Measurements from ENCODE around the gene DNAJC17. TPM values are rescaled to one million over a fixed set of nuclear protein-coding genes. Genes with fewer than 3 reads are reported as not detected.

DNAJC17 gene
- total RNA-seq (2013), result 55.9 TPM
- 10 to 100 TPM; 15.7 to 31.6 (median 21.5) TPM for polyA plus RNA-seq
- polyA minus RNA-seq, result 12.9 and 19.9 TPM in 2 replicates
- 1.2 to 9.2 (median 4.7) reads per million in 11 experiments for total RNA-seq

- Histone ChIP-seq H3K27me3 (ENCODE audit: control insufficient read depth in 2 of 2, insufficient read depth in 2 of 2, low read length in 2 of 2) (no peaks in the 10 kb centered on the region), H3K4me1 (ENCODE audit: control insufficient read depth in 1 of 2, insufficient read depth in 2 of 2, low read length in 2 of 2) (peaks cover 14 to 21% of the 10 kb centered on the region in 2 donors)
- under 1% methylated on average over 64 of the region's 64 CpGs for WGBS (ENCODE audit: insufficient coverage)
These were observed at the start of gene DNAJC17, which contains the start of gene ZFYVE19 for GRCh38 chr15:40807028-40807887. Gene DNAJC17 (minus strand): TSS chr15:40807473. CDS start chr15:40807446, 27 bp downstream. Gene ZFYVE19 (plus strand): TSS chr15:40807089. CDS start chr15:40807590, 501 bp downstream.

More at GRCh38 chr15:40807028-40807887, at the start of gene DNAJC17, which contains the start of gene ZFYVE19:
- peak; percentile 92 to 97 (median 92) for DNase-seq
- Mint-ChIP-seq H3K4me3 (peak within 1 kb of the TSS; percentile 97), H3K27ac (peak within 1 kb of the TSS; percentile 86 to 97 (median 94)), H3K36me3 (peaks cover 20 to 42% of the 10 kb centered on the region in 2 donors), H3K4me1 (peaks cover 27% of the 10 kb centered on the region), H3K9me3 (peaks cover 0 to 2% (median 0%) of the 10 kb centered on the region in 7 donors), H3K27me3 (ENCODE audit: low read depth in 3 of 3) (peaks cover 0 to 3% (median 3%) of the 10 kb centered on the region in 3 donors)
- H3K9ac ChIP-seq (ENCODE audit: insufficient read depth, low read length, poor library complexity, severe bottlenecking), result peak within 1 kb of the TSS; percentile 89
- H3K79me2 ChIP-seq (ENCODE audit: insufficient read depth, low read length), result peaks cover 56% of the 10 kb centered on the region
- peaks cover 4% of the 10 kb centered on the region for H4K20me1 ChIP-seq (ENCODE audit: insufficient read depth, low read length)
- peaks cover 22 to 46% of the 10 kb centered on the region in 2 donors for H3K36me3 ChIP-seq (replicated peaks in 1 of 2; ENCODE audit: control insufficient read depth in 1 of 2, insufficient read depth in 2 of 2, low read length in 2 of 2)
- intact Hi-C loops (cut with micrococcal nuclease), result loop anchor here (1.0 to 10.0 kb wide), 5 partner anchors 46 to 113 kb away; partner anchors contain the start of genes RAD51 (in 1 of the 2), RMDN3 (in 1 of the 2) and VPS18 (in 1 of the 2)
- peak within 1 kb of the TSS; percentile 72 to 85 for H3K27ac ChIP-seq (ENCODE audit: low read depth in 1 of 2, low read length in 2 of 2)
- TF ChIP-seq CTCF (IDR thresholded peaks at IDR 0.05), result no peak
- peak within 1 kb of the TSS; percentile 82 to 100 (median 97) for H3K4me3 ChIP-seq (replicated peaks in 1 of 3; ENCODE audit: low read depth in 2 of 3, low read length in 3 of 3)
- peak within 1 kb of the TSS; percentile 81 for H3K4me2 ChIP-seq (replicated peaks; ENCODE audit: extremely low read depth, low read length, poor library complexity, severe bottlenecking)
- no peaks in the 10 kb centered on the region for H3K9me3 ChIP-seq (replicated peaks in 1 of 2; ENCODE audit: control insufficient read depth in 1 of 2, insufficient read depth in 1 of 2, low read length in 2 of 2)
- peak within 1 kb of the TSS; percentile 100 for H2AFZ ChIP-seq (ENCODE audit: insufficient read depth, low read depth, low read length, poor library complexity, severe bottlenecking)

All from CD14-positive monocyte (primary cell).